Esophagus squamous epithelium (tissue), 4 donors: ENCODE results near the gene ST3GAL4.

Experiments used
- CTCF ChIP-seq, 6 experiments: fragments of 450-650 bp in 4 of 6; fragments of 200-600 bp in 2 of 6; sonication (generic) in 2 of 6; IDR thresholded peaks; one replicate each; pipeline ENCODE4 v1.5.1; 2016 to 2019; ENCODE audit warnings: antibody characterized with exemption in 6 of 6, mild to moderate bottlenecking in 4 of 6, moderate library complexity in 4 of 6
- POLR2A ChIP-seq, 4 donors: fragments of 450-650 bp; IDR thresholded peaks; one replicate each; pipeline ENCODE4 v1.6.1; 2017; ENCODE audit warnings: antibody characterized with exemption in 4 of 4, mild to moderate bottlenecking in 4 of 4, moderate library complexity in 3 of 4

DNA sequence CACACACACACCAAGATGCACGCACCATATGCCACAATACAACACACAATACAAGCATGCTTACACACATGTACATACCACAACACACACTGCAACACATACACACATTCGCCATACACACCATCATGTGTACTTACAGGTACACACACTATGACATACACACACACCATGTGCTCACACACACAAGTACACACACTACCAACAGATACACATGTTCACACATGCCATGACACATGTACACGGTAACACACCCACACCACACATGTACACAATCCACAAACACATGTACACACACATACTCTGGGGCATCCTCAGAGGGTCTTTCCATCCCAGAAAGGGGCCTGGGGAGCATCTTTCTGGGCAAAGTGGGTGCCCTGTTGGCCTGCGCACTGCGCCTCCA, 82.2 kb downstream of the ST3GAL4 start:
- TF ChIP-seq CTCF (IDR thresholded peaks at IDR 0.05) (no peak), POLR2A (IDR thresholded peaks at IDR 0.05) (no peak)
